GM18951 (cell line): Measurements from ENCODE around the gene WBP2NL.

Experiments used
- POLR2A ChIP-seq: IDR thresholded peaks from 4 replicates; pipeline ENCODE4 v1.6.1; 2011; ENCODE audit warnings: mild to moderate bottlenecking; ENCODE audit not compliant: insufficient read length, insufficient read depth; ENCODE audit errors: extremely low read depth
- in situ Hi-C: fragments of 300-500 bp; cut with MboI; formaldehyde crosslinking; loops from one replicate; pipeline ENCODE4 v1.12.0; 2022; ENCODE audit warnings: low sequenced_read_pairs, mixed read lengths, inconsistent platforms; ENCODE audit not compliant: unreplicated experiment

Gene WBP2NL

DNA sequence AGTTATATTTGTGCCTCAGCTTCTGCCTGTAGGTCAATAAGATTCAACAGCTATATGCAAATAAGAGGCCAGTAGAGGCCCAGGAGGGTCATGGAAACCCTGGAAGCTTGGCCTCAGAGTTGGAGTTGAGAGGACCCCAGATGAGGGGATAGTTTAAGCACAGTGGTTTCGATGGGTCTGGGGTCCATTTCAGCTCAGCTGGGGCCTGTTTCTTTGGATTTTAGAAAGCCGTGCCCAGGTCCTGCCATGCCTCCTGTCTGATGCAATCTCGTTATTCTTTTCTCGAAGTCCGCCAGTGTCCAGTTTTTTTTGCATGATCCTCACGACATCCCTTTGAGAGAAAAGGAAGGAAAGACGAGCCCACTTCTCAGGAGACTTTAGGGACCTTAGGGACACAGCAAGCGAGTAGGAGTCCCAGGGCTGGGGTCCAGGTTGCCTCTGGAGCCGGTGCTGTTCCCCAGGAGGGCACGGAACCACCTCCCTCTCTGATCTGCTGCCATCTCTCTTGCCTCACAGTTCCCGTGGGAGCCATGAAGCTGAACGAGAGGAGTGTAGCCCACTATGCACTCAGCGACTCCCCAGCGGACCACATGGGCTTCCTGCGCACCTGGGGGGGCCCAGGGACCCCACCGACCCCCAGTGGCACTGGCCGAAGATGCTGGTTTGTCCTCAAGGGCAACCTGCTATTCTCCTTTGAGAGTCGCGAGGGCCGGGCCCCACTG, 78.3 kb downstream of the WBP2NL start:
- in situ Hi-C loops = loop anchor here (25.0 kb wide), 1 partner anchor 115 kb away; the partner anchor contains the start of genes SEPTIN3 and SMIM45
- no peak for TF ChIP-seq POLR2A

GRCh38 chr22:42077486-42078125, 79.0 kb downstream of the WBP2NL start:
- in situ Hi-C loops = loop anchor here (25.0 kb wide), 1 partner anchor 115 kb away; the partner anchor contains the start of genes SEPTIN3 and SMIM45

More at GRCh38 chr22:42077486-42078125, 79.0 kb downstream of the WBP2NL start:
- TF ChIP-seq POLR2A = no peak
